B cell (primary cell): ENCODE results near the gene ACACB. TPM values are rescaled to one million over a fixed set of nuclear protein-coding genes. Genes with fewer than 3 reads are reported as not detected.

Experiments used
- ATAC-seq: fragments of 200-7000 bp; cut with Tn5 transposase; one replicate; pipeline ENCODE4 v1.10.0; 2021; ENCODE audit warnings: low read depth, mild to moderate bottlenecking, moderate number of reproducible peaks, moderate library complexity
- CTCF ChIA-PET: fragments of 350-600 bp; sonication (Branson Sonifier 250); formaldehyde crosslinking; loops from one replicate; lab custom pipeline; 2021; ENCODE audit warnings: antibody characterized with exemption, inconsistent platforms; lab: Charles Lee
- POLR2A ChIA-PET: fragments of 350-600 bp; sonication (Branson Sonifier 250); formaldehyde crosslinking; loops from one replicate; lab custom pipeline; 2021; ENCODE audit warnings: antibody characterized with exemption; lab: Charles Lee
- DNase-seq: peaks from one replicate; pipeline ENCODE4 v3.0.0; 2013
- H2AFZ ChIP-seq: 2 replicates; pipeline ENCODE4 v1.6.1; 2012; ENCODE audit warnings: mild to moderate bottlenecking, low read depth, low read length; ENCODE audit not compliant: insufficient read depth, poor library complexity, severe bottlenecking
- H3K27ac ChIP-seq, 2 donors: 1 replicate in 1 of 2; 2 replicates in 1 of 2; pipeline ENCODE4 v1.5.1; 2012 to 2013; ENCODE audit warnings: low read length in 2 of 2, mild to moderate bottlenecking in 2 of 2, moderate library complexity in 1 of 2
- H3K27me3 ChIP-seq, 4 experiments: fragments of 200-600 bp in 1 of 4; sonication (generic) in 1 of 4; replicated peaks in 1 of 4; 1 replicate in 2 of 4; 2 replicates in 2 of 4; pipeline versions ENCODE4 v1.6.1 to v1.7.0; 2013 to 2016; ENCODE audit warnings: low read length in 3 of 4, mild to moderate bottlenecking in 2 of 4, mixed read lengths in 1 of 4, moderate library complexity in 1 of 4; ENCODE audit not compliant: insufficient read depth in 4 of 4, control insufficient read depth in 3 of 4; ENCODE audit errors: control extremely low read depth in 1 of 4
- H3K36me3 ChIP-seq, 2 experiments: replicated peaks in 1 of 2; 1 replicate in 1 of 2; 2 replicates in 1 of 2; pipeline versions ENCODE4 v1.6.1 to v1.7.1; 2013; ENCODE audit warnings: low read length in 1 of 2; ENCODE audit not compliant: insufficient read depth in 2 of 2, control insufficient read depth in 1 of 2; ENCODE audit errors: control extremely low read depth in 1 of 2, extremely low read depth in 1 of 2
- H3K4me1 ChIP-seq, 2 donors: fragments of 200-600 bp in 1 of 2; sonication (generic) in 1 of 2; 1 replicate in 1 of 2; 2 replicates in 1 of 2; pipeline versions ENCODE4 v1.5.1 to v1.6.1; 2013 to 2017; ENCODE audit warnings: low read length in 2 of 2; ENCODE audit not compliant: control insufficient read depth in 2 of 2, insufficient read depth in 2 of 2
- H3K4me2 ChIP-seq: replicated peaks from 2 replicates; pipeline ENCODE3; 2012; ENCODE audit warnings: mild to moderate bottlenecking, low read depth, low read length; ENCODE audit not compliant: poor library complexity, severe bottlenecking
- H3K4me3 ChIP-seq, 5 experiments: fragments of 200-600 bp in 1 of 5; sonication (generic) in 1 of 5; 1 replicate in 3 of 5; 2 replicates in 2 of 5; pipeline versions ENCODE4 v1.5.1 to v1.7.0; 2011 to 2016; ENCODE audit warnings: low read length in 4 of 5, mild to moderate bottlenecking in 4 of 5, low read depth in 2 of 5, control low read depth in 1 of 5, moderate library complexity in 1 of 5; ENCODE audit not compliant: insufficient read depth in 1 of 5; ENCODE audit errors: control extremely low read depth in 1 of 5, extremely low read depth in 1 of 5
- H3K79me2 ChIP-seq: fragments of 200-600 bp; sonication (generic); one replicate; pipeline ENCODE4 v1.6.0; 2016; ENCODE audit warnings: low read length; ENCODE audit not compliant: control insufficient read depth, insufficient read depth
- H3K9ac ChIP-seq: fragments of 200-600 bp; sonication (generic); 2 replicates; pipeline ENCODE4 v1.6.1; 2017; ENCODE audit warnings: mild to moderate bottlenecking, low read length, moderate library complexity
- H3K9me3 ChIP-seq, 3 donors: one replicate each; pipeline versions ENCODE4 v1.6.1 to v1.7.1; 2013; ENCODE audit warnings: low read length in 2 of 3; ENCODE audit not compliant: control insufficient read depth in 2 of 3, insufficient read depth in 1 of 3; ENCODE audit errors: control extremely low read depth in 1 of 3
- H4K20me1 ChIP-seq: 2 replicates; pipeline ENCODE4 v1.6.0; 2012; ENCODE audit warnings: mild to moderate bottlenecking, low read length; ENCODE audit not compliant: insufficient read depth, control insufficient read depth, poor library complexity, severe bottlenecking
- H3K27ac Mint-ChIP-seq: one replicate; pipeline ENCODE4 v1.8.0; 2021; ENCODE audit warnings: mixed read lengths
- H3K27me3 Mint-ChIP-seq: one replicate; pipeline ENCODE4 v1.8.0; 2021; ENCODE audit warnings: mixed read lengths
- H3K4me1 Mint-ChIP-seq: one replicate; pipeline ENCODE4 v1.8.0; 2021; ENCODE audit warnings: mixed read lengths
- H3K4me3 Mint-ChIP-seq: one replicate; pipeline ENCODE4 v1.8.0; 2021; ENCODE audit warnings: mixed read lengths
- H3K9me3 Mint-ChIP-seq: one replicate; pipeline ENCODE4 v1.8.0; 2022; ENCODE audit warnings: mixed read lengths; ENCODE audit not compliant: insufficient read depth
- CTCF ChIP-seq: fragments of 200-600 bp; IDR thresholded peaks from one replicate; pipeline ENCODE4 v1.8.0; 2022; ENCODE audit warnings: antibody characterized with exemption, mild to moderate bottlenecking
- EZH2 ChIP-seq: IDR thresholded peaks from 2 replicates; pipeline ENCODE4 v1.6.1; 2012; ENCODE audit warnings: borderline replicate concordance, low read depth, mild to moderate bottlenecking, moderate library complexity, low read length; ENCODE audit not compliant: insufficient read depth, poor library complexity, severe bottlenecking
- WGBS: methylation state at CpG from one replicate; pipeline ENCODE4 v1.1.5; 2013; ENCODE audit warnings: missing lambda C conversion rate; ENCODE audit not compliant: insufficient coverage; 5-methylcytosine and 5-hydroxymethylcytosine counted together
- intact Hi-C: fragments of 100-400 bp; cut with micrococcal nuclease; formaldehyde crosslinking; loops from one replicate; pipeline ENCODE4 v1.10.0; 2022
- polyA plus RNA-seq: library from polyadenylated mRNA; depleted of rRNA; stranded (reverse); fragments of >200 nt; gene quantifications from 2 replicates; pipeline ENCODE4 v1.2.3, GENCODE V29; 2012
- total RNA-seq, 2 donors: library from RNA; stranded (reverse); fragments of 120-200 nt in 1 of 2; gene quantifications; 1 replicate in 1 of 2; 2 replicates in 1 of 2; pipeline versions ENCODE4 v1.2.3 to v1.2.4, GENCODE V29; 2013 to 2022

Gene ACACB
- total and polyA plus RNA-seq, 2 donors (not counting 1 experiment from before 2014, with no cell fraction given), result 7.4 to 27.5 TPM

GRCh38 chr12:109252799-109253198 lies 136.4 kb downstream of the ACACB start:
- POLR2A ChIA-PET, result no interaction called here
- 100% methylated on average over 1 of the region's 4 CpGs for whole genome bisulfite sequencing
- peaks cover 4% of the 10 kb centered on the region for H3K9me3 Mint-ChIP-seq

More at GRCh38 chr12:109252799-109253198, 136.4 kb downstream of the ACACB start:
- CTCF ChIA-PET, result no interaction called here
- Histone ChIP-seq H2AFZ (no peak overlapping the region), H3K27me3 (no peaks in the 10 kb centered on the region), H3K4me1 (no peaks in the 10 kb centered on the region), H3K9me3 (peaks cover 0 to 14% (median 13%) of the 10 kb centered on the region in 3 donors), H4K20me1 (no peaks in the 10 kb centered on the region), H3K9ac (no peak overlapping the region), H3K36me3 (no peaks in the 10 kb centered on the region), H3K79me2 (no peaks in the 10 kb centered on the region), H3K4me3 (no peak overlapping the region), H3K27ac (no peak overlapping the region), H3K4me2 (no peak overlapping the region)
- no peak overlapping the region for H3K4me3 Mint-ChIP-seq
- no peaks in the 10 kb centered on the region for H3K4me1 Mint-ChIP-seq
- ATAC-seq (no peak), DNase-seq (no peak)
- TF ChIP-seq EZH2 (no peak), CTCF (no peak)
- no peaks in the 10 kb centered on the region for H3K27me3 Mint-ChIP-seq
- intact Hi-C loops, result no loop called here
- no peak overlapping the region for H3K27ac Mint-ChIP-seq
